DMS114 treated with DMSO at 0.1 percent for 48 hours (cell line): Measurements from ENCODE around the gene SLC10A7.

ENCODE experiments used
- DNase-seq: peaks from one replicate; lab custom pipeline; 2025; ENCODE audit not compliant: unreplicated experiment; lab: John Stamatoyannopoulos, UW

The SLC10A7 gene

DNA sequence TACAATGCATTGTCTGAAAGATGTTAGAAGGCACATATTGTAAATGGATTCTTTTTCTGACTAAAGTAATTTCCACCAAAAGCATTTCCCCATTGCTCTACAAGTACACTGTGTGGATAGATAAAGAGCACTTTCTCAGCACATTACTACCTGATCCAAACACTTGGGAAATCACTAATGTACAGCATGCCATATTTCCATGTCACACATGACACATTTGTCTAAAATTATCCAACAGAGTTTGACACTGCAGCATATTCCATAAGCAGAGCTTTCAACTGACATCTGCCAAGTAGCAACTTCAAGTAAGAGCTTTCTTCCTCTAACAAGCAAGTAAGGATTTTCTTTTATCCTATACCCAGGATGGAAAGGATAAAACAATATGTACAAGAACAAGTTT, 257.9 kb downstream of the SLC10A7 start:
- DNase-seq: no peak

DNA sequence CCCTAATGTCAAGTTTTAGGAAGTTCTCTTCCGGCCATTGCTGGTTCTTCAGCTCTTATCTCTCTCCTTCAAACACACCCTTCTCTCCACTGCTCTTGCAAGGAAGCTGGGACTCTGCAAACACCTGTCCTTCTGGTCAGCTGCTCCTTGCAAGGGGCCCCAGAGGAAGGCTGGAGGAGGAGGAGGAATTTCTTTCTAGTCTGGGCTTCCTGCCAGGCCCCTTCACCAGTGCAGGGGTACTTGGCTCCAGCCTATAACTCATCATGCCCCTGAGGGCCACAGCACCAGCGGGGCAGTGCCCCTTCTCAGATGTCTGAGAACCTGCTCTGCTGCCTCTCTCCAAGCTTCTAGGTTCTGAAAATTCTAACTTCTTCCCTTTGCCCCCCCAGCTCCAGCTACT, 260.7 kb downstream of the SLC10A7 start:
- no peak for DNase-seq

DNA sequence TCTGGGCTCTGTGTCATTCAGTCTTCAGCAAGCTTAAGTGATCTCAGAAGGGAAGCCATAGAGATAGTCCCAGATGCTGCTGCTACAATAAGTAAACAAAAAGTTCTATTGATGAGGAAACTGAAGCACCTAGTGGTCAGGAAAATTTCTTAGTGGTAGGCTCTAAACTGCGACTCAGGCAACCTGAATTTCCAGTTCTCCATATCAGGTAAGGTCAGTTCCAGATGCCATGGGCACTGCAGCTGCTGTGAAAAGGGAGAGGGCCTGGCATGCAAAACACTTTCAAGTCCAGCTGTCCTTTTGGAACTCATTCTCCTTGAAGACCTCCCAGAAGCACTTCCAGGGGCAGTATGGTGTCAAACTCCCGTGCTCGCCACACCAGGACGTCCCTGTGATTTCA, 261.2 kb downstream of the SLC10A7 start:
- DNase-seq: no peak

DNA sequence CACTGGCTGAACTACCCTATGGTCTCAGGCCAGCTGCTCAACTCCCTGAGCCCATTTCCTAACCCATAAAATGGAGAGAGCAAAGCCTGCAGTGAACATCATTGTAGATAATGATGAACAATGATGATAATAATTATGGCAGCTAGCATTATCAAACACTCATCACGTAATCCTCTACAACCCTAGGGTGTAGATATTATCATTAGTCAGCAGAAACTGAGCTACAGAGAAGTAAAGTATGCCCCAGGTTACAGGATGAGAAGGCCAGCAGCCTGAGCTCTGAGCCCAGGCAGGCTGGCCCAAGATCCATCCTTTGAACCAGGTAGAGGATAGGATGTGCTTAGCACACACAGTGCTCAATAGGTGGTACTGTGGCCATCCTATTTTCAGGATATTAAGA, 264.2 kb downstream of the SLC10A7 start:
- no peak for DNase-seq

DNA sequence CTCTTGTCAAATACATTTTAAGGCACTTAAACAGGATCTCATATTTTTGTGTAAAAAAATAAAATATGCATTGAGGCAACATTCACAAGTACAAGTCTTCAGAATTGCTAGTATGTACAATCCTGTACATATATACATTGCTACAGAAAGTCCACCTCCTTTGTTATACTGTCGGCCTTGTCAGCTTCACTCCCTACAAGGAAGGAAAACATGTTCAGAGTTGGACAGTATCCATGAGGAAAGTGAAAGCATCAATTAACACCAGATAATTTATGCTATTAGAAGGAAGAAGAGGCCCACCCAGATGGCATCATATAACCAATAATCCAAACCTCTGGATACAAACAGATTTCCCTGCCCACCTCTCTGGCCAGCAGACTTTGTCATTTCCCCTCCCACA, 265.4 kb downstream of the SLC10A7 start:
- DNase-seq: no peak

DNA sequence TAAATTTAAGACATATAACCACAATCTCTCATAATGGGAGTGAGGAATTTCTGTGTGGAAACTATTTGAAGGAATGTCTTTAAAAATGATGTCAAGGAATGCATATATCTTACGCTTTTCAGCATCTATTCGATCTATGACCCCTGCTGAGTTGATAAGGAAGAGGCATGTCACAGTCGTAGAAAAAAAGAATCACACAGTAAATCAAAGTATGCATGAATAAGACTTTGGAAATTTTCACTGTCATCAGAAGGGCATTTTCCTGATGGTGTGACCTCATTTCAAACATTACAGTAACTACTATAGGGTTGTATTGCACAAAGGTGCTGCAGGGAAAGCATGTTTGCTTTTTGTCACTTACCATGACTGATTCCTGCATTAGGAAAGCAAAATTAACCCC, 265.9 kb downstream of the SLC10A7 start:
- no peak for DNase-seq

DNA sequence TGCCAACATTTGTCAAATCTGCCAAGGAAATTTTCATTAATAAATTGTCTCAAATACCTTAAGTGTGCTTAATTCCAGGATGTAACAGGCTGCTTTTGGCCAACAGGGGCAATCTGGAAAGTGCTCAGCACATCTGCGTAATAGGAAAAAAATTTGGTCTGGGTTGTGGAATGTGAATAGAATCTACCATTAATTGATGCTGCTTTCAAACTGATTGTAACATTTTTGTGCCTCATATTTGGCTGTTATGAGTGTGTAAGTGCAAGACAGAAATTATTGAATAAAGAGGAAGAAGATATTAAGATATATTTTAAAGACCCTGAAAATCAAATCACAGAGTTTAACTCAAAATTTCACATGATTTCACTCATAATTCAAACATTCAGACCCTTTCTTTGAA, 266.3 kb downstream of the SLC10A7 start:
- DNase-seq: no peak

DNA sequence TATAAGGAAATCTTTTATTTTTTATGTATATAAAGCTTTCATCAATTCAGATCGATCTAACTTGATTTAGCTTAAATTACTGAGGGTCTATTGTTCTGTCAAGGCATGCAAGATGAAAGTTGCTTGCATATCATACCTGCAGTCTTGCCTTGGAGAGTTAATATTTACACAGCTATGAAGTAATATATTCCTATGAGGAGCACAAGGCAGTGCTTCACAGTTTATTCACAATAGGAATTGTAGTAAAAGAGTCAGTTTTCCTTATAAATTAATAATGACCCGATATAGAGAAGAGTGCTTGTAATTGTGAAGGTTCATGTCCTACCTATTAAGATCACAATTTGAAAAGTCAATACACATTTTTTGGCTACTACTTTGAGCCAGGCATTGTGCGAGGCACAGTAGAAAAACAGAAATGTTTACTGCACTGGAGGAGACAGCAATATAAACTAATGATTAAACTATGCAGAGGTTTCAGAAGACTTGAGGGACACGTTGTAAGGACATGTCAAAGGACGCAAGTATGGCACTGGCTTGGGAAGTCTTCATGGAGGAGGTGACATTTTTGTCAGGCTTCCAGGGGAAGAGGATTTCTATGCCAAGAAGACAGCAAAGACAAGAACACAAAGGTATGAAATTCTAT, 268.6 kb downstream of the SLC10A7 start:
- DNase-seq: no peak

DNA sequence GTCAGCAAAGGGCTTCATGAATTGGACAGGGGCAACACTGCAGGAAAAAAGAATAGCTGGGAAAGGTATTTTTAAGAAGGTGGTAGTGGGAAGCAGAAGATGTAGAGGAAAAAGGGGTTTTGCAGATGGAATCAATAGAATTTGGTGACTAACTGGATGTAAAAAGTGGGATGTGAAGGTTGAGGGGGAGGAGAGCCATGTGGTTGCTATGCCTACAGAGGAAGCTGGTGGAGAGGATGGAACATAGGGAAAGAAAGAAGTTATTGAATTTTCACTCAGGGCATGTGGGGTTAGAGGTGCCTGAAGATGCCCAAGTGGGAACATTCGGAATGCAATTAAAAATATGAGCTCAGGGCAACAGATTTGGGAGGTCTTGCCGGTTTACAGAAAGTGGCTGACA, 274.4 kb downstream of the SLC10A7 start:
- DNase-seq: no peak

DNA sequence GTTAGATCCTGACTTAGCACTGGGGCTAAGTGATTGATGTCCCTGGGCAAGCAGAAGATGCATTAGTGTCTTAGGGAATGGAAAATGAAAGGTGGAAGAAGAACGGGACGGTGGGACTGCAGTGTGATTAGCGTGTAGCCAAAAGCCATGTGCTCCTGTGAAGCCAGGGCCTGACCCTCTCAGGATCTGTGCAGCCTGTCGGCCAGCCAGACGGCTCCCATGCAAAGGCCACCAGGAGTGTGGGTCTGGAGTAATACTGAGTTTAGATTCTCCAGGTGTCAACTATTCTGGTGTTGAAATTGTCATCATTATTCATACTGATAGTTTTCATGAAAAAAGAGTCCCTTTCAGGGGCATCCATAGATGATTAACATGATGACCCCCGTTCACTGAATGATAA, 275.4 kb downstream of the SLC10A7 start:
- no peak for DNase-seq

DNA sequence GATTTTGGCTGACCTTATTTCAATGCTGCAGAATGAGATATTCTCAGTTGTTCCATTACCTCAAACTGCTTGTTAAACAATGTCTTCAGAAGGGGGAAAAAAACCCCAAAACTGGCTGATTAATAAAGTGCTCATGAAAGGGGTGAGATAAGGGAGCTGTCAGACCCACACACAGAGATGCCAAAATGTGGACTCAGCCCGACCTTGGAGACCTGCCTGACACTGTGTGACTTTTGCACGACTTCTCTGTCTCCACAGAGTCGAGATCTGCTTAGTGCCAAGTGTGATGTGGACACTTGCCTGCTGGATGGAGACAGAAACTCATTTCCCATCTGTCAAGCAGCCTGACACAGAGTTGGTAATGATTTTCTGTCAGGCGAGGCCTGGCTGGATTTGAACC, 275.9 kb downstream of the SLC10A7 start:
- DNase-seq: no peak

DNA sequence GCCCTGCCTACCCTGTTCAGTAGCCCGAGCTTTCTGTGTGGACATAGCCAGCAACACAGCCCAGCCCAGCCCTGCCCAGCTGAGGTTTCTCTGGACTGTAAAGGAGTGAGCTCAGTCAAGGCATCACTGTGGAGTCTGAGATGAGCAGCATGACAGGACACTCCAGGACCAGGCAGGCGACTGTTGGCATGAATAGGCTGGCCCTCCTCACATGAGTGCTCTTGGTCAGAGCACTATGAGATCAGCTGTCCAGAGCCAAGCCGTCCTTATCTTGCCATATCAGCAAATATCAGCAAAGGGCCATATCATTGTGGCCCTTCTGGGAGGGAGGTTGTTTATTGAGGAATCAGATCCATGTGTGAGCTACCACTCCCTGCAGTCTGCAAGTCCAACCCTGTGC, 276.5 kb downstream of the SLC10A7 start:
- DNase-seq: no peak

DNA sequence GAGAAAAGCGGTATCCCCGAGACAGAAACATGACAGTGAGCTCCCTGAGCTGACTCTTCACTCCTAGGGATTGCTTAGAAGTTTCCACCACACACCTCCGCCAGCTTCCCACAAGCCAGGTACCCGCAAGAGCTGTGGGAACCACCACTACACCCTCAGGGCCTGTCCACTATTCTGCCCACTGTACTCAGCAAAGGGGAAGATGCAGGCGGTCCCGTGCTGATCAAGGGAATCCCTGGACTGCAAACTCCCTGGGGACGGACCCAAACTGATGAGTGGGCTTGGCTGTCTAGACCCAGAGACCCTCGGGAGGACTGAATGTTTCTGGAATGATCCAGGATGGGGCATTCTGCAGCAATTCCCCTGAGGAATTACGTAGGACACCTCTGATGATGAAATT, 277.2 kb downstream of the SLC10A7 start:
- DNase-seq: no peak

DNA sequence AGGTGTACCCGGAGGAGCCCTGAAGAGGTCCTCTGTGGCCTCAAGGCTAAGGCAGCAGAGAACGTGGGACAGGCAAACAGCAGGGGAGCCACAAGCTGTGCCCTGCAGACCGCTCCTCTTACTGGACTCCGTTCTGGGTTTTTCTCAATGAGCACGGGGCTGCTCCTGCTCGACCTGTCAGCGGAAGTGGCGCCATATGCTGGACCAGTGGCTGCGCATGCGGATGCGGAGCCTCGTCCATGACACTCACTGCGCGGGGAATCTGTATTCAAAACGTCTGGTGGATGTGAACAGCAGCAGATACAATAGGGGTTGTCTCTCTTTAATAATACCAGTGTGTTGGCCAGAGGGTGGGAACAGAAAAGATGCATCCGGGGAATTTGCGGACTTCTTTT, 277.9 kb downstream of the SLC10A7 start:
- DNase-seq: no peak

DNA sequence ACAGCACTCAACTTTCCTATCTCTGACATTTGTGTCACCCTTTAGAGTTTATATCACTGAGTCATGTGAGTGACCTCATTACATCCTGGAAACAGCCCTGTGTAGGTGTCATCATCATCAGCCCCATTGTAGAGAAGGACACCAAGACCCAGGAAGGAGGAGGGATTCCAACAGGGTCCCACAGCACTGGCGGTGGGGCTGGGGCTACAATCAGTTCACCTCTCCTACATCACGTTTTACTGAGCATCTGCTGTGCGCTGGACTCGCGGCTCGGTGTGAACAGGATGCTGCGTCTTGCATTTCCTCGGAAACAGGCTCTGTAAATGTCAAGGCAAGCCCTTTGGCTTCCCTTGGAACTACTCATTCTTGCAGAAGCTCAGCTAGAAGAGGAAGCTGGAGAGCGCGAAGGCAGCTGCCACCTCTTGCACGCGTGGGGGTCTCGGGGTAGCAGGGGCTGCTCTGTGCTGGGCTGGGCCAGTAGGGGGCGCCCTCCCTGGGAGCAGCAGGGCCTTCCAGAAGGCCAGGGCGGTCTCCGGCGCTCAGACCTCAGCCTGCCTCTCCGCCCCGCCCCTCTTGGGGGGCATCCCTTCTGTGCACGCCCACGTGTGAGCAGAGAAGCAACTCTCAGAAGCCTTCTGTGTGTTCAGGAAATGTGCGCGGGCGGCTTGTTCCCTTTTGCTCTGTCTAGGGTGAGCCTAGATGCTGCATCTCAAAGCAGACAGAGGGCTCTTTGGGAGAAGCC, 278.4 kb downstream of the SLC10A7 start:
- no peak for DNase-seq

DNA sequence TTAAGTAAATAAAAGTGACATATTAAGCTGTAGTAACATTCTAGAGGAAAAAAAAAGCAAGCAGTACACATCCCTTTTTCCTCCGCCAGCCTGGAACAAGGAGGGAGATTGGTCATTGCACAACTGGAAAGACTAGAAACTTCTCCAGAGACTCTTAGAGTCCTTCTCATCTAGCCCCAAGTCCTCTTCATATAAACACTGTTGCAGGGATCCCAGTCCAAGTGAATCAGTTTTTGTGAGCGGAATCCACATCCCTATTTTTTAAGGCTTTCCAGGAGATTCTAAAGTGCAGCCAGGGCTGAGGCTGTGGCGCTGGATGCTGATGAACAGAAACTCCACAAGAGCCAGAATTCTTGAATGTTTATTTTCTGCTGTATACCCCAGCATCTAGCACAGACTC, 283.6 kb downstream of the SLC10A7 start:
- DNase-seq: no peak

DNA sequence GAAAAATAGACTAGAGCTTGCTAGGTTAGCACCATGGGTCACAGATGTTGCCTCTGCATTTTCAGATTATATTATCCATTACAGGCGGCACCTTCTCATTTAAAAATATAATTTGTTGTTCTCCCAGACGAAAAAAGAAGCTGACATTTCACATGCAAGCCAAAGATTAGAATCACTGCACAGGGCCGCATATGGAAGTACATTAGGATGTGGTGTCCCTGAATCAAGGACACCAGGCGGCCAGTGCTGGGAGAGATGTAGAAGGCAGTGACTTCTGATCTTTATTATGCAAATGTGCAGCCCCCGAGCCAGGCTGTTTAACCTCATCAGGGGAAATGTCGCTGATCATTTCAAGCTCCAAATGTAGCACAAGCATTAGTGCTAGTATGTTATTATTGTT, 284.6 kb downstream of the SLC10A7 start:
- no peak for DNase-seq

DNA sequence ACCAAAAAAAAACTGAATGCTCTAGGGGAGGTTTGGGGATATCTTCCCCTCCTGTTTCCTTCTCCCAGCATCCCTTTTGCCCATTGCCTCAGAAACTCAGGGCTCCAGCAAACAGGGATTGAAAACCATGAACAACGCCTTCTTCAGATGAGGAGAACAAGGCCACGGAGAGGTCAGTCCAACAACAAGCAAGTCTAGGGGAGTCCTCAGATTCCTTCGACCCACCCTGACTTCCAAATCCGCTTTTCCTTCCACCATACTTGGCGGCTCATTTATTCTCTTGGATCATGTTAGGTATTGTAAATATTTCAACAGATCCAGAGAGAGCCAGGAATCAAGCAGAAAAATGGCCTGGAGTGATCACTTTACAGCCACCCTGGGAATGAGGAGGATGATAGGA, 285.5 kb downstream of the SLC10A7 start:
- no peak for DNase-seq

DNA sequence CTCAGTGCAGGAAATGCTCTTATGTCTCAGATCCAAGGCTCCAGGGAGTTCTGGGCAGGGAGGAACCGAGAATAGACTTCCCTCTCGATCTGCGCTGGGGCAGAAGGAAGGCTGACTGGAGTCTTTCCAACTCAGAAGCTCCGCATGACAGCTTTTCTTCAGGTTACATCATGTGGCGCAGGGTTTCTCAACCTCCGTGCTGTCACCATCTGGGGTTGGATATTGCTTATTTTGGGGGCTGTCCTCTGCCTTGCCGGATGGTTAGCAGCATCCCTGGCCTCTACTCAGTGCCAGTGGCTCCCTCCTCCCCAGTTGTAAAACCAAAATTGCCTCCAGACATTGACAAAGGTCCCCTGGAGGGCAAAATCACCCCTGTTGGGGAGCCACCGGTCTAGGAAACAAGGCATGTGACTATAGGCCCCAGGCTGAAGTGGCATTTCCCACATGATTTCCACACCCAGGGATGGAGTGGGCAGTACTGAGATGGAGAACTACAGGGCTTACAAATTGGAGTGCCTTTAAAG, 286.0 kb downstream of the SLC10A7 start:
- no peak for DNase-seq

DNA sequence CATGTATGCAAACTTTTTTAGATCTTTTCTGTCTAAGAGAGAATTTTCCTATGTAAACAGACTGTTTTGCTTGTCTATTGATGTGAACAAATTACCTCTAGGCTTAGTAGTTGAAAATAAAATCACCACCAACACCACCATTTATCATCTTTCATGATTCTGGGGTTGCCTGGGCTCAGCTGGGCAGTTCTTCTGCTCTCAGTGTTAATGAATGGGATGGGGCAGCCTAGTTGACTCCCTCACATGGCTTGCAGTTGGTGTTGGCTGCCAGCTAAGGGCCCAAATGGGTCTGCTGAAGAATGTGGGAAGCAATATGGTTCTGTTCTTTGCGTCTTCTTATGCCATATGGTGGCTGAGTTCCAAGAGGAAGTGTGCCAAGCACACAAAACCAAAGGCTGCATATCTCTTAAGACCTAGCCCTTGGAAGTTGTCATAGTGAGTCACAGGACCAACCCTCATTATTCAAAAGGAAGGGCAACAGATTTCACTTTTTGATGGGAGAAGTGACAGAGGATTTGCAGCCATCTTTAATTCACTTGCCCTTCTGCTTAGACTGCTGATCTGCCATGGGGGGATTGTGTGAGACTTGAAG, 289.5 kb downstream of the SLC10A7 start:
- no peak for DNase-seq

DNA sequence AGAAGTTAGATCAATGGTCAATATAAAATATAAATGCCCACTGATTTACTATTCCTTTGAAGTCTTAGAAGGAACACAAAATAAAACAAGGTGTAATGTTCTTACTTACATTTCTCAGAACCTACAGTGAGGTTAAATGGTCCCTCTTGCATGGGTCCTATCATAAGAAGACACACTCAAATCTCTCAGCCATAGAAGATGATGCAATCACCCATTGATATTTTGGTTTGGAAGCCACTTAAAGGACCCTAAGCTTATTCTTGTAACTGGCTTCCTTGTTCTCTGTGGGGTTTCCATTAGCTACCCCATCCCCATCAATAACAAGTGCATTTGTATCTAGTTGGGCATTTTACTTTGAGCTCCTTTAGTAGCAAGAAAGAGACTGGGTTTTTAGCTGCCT, 292.3 kb downstream of the SLC10A7 start:
- DNase-seq: no peak

DNA sequence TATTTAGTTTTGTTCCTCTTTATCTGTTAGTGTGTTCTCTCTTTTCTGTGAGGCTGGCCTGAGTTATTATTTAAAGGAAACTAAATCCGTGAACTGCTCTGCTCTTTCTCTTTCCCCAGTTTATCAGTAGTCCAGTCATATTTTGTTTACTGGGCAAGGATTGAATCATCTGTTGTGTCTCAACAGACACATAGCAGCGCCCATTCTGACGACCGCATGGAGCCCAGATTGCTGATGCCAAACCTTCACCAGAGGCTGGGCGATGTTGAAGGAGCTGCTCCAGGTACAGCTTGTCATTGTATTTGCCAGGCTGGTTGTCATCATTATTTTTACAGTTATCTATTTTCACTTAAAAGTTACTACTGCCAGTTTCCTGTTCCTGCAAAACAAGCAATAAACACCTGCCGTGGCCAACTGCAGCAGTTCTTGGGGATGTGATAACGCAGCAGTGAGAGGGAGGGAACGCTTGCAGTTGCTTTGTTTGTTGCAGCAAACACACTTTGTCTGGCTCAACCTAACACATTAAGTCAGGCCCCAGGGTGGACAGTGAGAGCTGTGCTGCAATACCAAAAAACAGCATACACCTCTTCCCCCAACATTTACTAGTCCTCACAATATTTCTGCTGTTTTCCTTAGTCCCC, 297.3 kb downstream of the SLC10A7 start:
- DNase-seq: no peak
